ENCODE data around the gene KEAP1.

DNA sequence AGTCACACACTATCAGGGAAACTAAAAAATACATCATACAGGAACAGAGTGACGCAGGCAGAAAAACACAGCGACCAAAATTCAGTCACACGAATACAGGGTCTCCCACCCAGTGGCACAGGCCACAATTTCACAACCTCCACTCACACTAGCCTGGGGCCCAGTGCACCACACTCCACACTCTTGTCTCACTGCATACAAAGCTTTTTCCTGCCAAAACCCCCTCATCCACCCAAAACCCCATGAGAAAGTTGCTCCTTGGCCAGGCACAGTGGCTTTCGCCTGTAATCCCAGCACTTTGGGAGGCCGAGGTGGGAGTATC is 12.9 kb upstream of the KEAP1 start:
- no peak for TF ChIP-seq POLR2A (IDR thresholded peaks at IDR 0.05; ENCODE audit: low read depth, low read length)
- no peak for TF ChIP-seq POLR2AphosphoS5 (IDR thresholded peaks at IDR 0.05; ENCODE audit: low read depth, low read length)
